Skeletal muscle satellite cell (primary cell): ENCODE measurements around the gene PER2.

Source experiments
- H3K27me3 ChIP-seq: 2 replicates; pipeline ENCODE4 v1.7.0; 2013; ENCODE audit warnings: low read length; ENCODE audit not compliant: control insufficient read depth, insufficient read depth
- H3K36me3 ChIP-seq: 2 replicates; pipeline ENCODE4 v1.7.0; 2013; ENCODE audit warnings: mild to moderate bottlenecking, control low read depth, low read length; ENCODE audit not compliant: insufficient read depth
- H3K4me1 ChIP-seq: 2 replicates; pipeline ENCODE4 v1.7.0; 2013; ENCODE audit warnings: low read length; ENCODE audit not compliant: control insufficient read depth, insufficient read depth
- H3K4me2 ChIP-seq: 2 replicates; pipeline ENCODE4 v1.7.0; 2013; ENCODE audit warnings: mild to moderate bottlenecking, low read length
- H3K4me3 ChIP-seq: 2 replicates; pipeline ENCODE4 v1.7.0; 2013; ENCODE audit warnings: low read length
- H3K9ac ChIP-seq: 2 replicates; pipeline ENCODE4 v1.7.0; 2013; ENCODE audit warnings: mild to moderate bottlenecking, low read depth, low read length, moderate library complexity
- H3K9me3 ChIP-seq: replicated peaks from 2 replicates; pipeline ENCODE4 v1.7.0; 2013; ENCODE audit warnings: mild to moderate bottlenecking, control low read depth, low read length

The PER2 gene

DNA sequence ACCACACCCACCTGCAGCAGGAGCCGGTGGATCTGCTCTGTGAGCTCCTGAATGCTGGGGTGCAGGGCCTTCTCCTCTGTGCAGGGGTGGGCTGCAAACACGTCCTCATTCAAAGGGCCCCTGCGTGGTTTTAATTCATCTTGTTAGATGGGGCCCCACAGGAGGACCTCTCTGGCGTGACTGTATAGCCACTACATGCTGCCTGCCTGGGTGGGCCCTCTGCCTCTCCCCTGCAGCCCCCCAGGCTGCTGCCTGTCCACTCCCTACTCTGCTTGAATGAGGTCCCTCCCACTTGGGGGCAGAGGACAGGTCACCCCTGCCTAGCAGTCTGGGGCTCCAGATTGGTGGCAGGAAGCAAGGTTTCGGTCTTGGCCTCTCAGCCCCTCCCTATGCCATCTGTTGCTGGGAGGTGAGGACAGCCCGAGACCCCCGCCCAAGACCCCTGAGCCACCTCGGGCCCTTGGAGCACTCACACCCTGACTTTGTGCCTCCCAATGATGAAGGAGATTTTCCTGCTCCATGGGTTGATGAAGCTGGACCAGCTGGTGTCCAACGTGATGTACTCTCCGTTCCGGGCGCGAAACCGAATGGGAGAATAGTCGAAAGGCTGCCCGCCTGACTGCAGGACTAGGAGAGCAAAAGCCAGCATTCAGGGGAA is 26.6 kb downstream of the PER2 start:
- peaks cover 7% of the 10 kb centered on the region for H3K4me1 ChIP-seq
- H3K36me3 ChIP-seq = no peaks in the 10 kb centered on the region
- H3K27me3 ChIP-seq = no peaks in the 10 kb centered on the region
- H3K4me3 ChIP-seq = no peak overlapping the region
- no peak overlapping the region for H3K4me2 ChIP-seq
- H3K9me3 ChIP-seq = no peaks in the 10 kb centered on the region
- H3K9ac ChIP-seq = no peak overlapping the region

DNA sequence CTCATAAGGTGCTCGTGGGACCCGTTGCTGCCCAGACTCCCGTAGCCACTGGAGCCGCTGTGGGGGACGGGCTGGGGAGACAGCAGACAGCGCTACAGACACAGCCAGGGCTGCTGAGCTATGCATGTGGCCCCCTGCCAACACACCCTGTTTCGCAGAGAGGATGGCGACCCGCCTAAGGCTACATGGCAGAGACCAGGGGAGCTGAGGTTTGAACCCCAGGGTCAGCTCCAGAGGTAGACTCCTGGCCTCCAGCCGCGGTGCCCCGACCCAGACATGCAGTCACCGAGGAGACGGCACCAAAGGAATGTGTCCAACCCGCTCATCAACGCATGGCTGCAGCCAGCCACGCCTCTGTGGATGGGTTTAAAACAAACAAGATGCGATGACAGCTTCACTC is 27.5 kb downstream of the PER2 start:
- Histone ChIP-seq H3K9ac (no peak overlapping the region), H3K27me3 (no peaks in the 10 kb centered on the region), H3K9me3 (no peaks in the 10 kb centered on the region), H3K4me2 (no peak overlapping the region), H3K36me3 (no peaks in the 10 kb centered on the region), H3K4me3 (no peak overlapping the region), H3K4me1 (peaks cover 7% of the 10 kb centered on the region)

DNA sequence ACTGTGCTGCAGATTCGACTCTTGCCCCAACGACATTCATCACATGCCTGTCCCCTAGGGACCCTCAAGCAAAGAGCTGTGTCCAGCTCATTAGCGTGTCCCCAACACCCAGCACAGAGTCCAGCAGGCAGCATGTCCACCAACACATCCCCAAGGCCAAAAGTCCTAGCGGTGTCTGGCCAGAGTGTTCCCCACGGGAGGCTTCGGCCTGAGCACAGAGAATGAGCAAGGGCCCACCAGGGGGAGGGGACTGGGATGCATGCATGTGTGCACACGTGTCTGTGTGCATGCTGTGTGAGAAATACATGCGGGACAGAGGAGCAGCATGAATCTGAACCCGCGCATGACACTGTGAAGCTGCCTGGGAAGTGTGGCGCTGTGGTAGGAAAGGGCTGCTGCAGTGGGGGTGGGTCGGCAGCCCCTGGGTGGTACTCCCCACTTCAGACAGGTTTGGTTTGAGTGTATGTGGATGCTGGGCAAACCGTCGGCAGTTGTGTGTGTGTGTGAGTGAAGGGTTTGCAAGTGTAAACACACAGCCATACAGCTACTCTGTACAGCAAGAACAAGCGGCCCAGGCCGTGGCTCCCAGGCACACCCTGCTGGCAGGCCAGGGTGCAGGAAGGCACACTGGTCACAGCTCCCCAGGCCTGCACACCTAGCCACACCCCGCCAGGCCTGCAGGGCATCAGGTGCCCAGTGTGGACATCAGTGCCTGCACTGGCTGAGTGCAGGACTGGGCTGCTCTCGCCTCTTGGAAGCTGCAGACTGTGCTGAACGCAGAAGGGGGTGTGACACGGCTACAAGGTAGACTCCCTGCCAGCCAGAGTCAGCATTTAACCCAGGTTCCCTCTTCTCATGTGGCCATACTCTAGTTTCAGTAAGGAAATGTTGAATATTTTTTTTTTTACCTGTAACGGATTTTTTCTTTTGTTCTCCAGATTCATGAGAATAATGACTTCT is 29.1 kb downstream of the PER2 start:
- Histone ChIP-seq H3K9ac (no peak overlapping the region), H3K27me3 (no peaks in the 10 kb centered on the region), H3K4me2 (no peak overlapping the region), H3K9me3 (no peaks in the 10 kb centered on the region), H3K4me3 (no peak overlapping the region), H3K4me1 (peaks cover 7% of the 10 kb centered on the region), H3K36me3 (no peaks in the 10 kb centered on the region)

DNA sequence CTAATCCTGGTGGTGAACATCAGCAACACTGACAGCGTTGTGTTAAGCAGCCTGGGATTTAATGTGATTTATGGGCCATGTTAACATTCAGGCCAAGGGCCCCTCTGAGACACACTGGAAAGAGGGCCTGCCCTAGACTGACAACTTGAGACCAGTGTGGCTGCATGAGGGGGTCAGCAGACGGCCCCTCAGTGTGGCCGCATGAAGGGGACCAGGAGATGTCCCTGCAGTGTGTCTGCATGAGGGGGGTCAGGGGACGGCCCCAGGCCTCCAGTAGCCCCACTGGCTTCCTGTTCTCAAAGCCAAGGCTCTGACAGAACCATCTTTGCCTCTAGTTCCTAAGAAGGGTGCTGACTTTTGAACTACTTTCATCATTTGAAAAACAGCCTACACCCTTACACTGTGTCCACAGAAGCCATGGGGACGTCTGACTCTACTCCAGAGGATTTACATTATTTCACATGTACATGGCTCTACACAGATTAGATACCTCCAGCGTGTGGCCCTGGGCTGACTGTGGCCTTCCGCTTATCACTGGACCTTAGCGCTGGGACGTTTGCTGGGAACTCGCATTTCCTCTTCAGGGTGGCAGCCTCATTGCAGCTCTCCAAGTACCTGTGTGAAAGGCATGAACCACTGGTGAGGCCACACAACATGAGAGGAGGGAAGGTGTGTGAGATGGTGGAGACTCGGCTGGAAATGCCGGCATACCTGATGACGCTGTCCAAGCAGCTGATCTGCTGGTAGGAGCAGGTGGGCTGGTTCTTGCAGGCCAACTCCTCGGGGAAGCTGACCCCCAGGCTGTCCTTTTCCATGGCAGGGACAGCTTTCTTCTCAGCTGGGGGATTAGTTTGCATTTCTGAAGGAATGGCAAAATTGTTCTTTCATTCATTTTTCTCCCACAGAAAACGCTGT is 30.4 kb downstream of the PER2 start:
- Histone ChIP-seq H3K4me3 (no peak overlapping the region), H3K9me3 (no peaks in the 10 kb centered on the region), H3K36me3 (no peaks in the 10 kb centered on the region), H3K4me1 (peaks cover 3% of the 10 kb centered on the region), H3K27me3 (no peaks in the 10 kb centered on the region), H3K9ac (no peak overlapping the region), H3K4me2 (no peak overlapping the region)

DNA sequence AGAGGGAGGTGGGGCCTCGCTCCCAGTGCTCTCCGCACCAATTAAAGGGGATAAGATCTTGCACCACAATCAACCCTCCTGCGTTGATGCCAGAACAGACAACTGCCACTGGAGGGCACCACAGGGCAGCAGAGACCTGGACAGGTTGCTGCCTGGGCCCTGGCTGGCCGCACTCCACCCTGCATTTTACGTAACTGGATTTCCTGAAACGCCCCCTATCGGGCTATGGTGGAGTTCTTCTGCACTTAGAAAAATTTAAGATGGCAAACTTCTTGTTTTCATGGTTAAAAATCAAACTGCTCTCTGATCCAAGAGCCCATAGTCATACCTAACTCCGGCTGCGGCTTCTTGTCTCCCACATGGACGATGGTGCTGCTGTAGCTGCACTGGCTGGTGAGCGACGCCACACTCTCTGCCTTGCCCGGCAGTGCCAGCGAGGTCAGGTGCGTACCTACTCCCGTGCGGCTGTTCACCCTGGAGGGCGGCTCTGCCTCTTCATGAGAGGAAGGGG is 31.8 kb downstream of the PER2 start:
- no peaks in the 10 kb centered on the region for H3K36me3 ChIP-seq
- no peaks in the 10 kb centered on the region for H3K9me3 ChIP-seq

DNA sequence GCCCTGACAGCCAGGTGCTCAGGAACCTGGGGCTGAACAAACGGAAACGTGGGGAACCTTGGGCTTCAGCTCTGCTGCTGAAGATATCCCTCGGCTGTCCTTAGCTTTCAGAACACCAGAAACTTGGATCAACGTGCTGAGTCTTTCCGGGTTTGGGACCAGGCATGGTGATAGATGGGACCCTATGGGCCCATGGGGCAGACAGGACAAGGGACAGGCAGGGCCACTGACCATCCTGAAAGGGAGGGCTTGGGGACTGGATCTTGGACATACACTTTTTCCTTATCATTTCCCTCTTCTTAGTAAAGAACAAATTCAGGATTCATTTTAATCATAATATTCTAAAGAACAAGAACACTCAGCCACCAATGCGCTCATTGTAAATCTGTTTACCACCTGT is 32.3 kb downstream of the PER2 start:
- H3K9ac ChIP-seq = no peak overlapping the region
- H3K36me3 ChIP-seq = peaks cover 2% of the 10 kb centered on the region
- H3K4me2 ChIP-seq = no peak overlapping the region
- H3K27me3 ChIP-seq = no peaks in the 10 kb centered on the region
- no peaks in the 10 kb centered on the region for H3K9me3 ChIP-seq
- no peaks in the 10 kb centered on the region for H3K4me1 ChIP-seq
- no peak overlapping the region for H3K4me3 ChIP-seq

More for the DNA sequence above, 31.8 kb downstream of the PER2 start:
- Histone ChIP-seq H3K27me3 (no peaks in the 10 kb centered on the region), H3K4me3 (no peak overlapping the region), H3K4me1 (no peaks in the 10 kb centered on the region), H3K9ac (no peak overlapping the region), H3K4me2 (no peak overlapping the region)

DNA sequence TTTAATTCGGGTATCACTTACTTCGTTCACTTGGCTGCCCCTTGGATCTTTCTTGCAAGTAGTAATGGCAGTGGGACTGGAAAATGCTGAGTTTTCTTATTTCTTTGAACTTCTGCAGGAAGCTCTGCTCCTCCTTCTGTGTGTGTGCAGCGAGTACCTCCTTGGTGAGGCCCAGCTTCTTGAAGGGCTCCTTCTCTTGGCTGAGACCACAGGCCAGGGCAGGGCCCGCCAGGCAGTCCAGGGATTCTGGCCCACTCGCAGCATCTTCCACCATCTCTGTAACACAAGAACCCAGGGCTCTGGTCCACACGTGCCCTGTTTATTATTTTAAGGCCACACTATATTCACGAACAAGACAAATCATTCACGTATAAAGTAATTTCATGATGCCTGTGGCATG is 32.8 kb downstream of the PER2 start:
- Histone ChIP-seq H3K36me3 (peaks cover 2% of the 10 kb centered on the region), H3K9ac (no peak overlapping the region), H3K4me3 (no peak overlapping the region), H3K4me1 (no peaks in the 10 kb centered on the region), H3K9me3 (no peaks in the 10 kb centered on the region), H3K4me2 (no peak overlapping the region), H3K27me3 (no peaks in the 10 kb centered on the region)

DNA sequence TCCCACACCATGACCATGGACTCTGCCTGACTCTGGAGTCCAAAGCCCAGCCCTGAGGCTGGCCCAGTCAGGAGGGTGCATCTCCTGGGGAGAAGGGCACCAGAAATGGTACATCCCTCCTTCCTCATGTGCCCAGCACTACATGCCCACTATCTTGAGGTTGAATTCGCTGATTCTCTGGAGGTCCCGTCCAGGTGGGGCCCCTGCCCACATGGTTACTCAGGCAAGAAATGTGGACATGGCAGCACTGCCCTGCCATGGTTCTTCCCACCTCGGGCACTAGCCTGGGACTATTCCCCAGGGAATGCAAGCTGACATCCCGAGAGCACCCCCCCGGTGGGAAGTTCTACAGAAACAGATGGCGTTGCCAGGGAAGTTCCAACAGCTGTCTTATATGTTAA is 33.3 kb downstream of the PER2 start:
- no peaks in the 10 kb centered on the region for H3K4me1 ChIP-seq
- H3K4me2 ChIP-seq = no peak overlapping the region
- H3K27me3 ChIP-seq = no peaks in the 10 kb centered on the region
- no peak overlapping the region for H3K4me3 ChIP-seq
- peaks cover 2% of the 10 kb centered on the region for H3K36me3 ChIP-seq
- H3K9ac ChIP-seq = no peak overlapping the region
- H3K9me3 ChIP-seq = no peaks in the 10 kb centered on the region

DNA sequence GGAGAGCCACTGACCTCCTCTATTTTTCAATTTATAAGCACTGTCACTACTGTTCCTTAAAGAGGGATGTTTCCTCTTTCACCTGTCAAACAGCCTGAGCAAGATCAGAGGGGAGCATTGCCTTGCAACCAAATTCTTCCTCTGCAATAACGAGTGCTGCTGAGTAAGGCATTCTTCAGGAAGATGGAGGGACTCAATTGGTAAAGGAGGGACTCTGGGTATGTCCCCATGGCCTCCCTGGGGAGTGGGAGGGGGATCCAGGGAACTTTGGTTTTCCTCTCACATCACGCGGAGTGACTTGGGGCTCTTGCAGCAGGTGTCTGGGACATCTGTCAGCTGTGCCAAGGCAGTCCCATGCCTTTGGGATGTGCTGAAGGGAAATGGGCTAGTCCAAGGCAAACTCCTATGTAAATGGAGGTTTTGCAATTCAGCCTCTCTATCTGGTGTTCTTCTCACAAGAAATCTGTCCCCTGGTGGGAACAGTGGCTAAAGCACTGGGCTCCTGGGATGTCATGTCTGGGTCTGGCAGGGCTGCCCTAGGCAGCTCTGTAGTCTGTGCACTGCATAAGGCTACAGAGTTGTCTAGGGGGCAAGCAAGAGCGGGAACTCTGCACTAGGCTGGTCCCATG is 34.2 kb downstream of the PER2 start:
- Histone ChIP-seq H3K27me3 (no peaks in the 10 kb centered on the region), H3K9ac (no peak overlapping the region), H3K9me3 (no peaks in the 10 kb centered on the region), H3K4me2 (no peak overlapping the region), H3K36me3 (peaks cover 2% of the 10 kb centered on the region), H3K4me3 (no peak overlapping the region), H3K4me1 (no peaks in the 10 kb centered on the region)

DNA sequence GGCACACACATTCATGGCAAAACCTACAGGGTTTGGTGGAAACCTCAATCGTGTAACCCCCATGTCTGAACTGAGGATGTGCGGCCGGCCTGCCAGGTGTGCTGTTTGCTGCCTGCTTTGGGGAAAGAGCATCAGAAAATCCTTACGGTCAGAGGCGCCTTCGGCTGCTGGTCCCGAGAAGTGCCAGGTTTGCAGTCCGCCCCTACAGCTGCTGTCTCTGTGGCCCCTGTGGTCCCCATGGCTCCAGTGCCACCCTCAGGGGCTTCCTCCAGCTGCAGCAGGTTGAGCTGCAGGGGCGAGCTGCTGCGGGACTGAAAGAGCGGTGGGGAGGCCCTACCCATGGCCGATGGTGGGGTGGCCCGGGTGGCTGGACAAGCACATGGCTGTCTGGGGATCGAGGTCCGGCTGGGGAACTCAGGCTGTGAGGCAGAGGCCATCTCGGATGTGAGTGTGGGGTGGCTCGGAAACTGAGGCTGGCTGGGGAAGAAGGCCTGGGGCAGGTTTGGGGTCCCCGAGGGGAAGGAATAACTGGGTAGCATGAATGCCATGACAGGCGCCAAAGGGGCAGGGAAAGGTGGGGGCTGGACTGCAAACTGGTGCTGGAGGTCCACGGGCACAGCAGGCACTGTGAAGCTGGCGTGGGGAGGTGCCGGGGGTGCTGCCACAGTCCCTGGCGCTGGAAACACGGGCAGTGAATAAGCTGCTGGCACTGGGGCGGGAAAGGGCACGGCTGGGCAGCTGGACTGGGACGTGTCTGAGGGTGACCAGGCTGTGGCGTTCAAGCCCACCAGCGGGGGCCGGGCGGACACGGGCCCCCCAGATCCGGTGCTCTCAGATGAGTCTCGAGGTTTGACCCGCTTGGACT is 35.4 kb downstream of the PER2 start:
- no peak overlapping the region for H3K9ac ChIP-seq
- no peak overlapping the region for H3K4me2 ChIP-seq
- H3K27me3 ChIP-seq = no peaks in the 10 kb centered on the region
- no peaks in the 10 kb centered on the region for H3K9me3 ChIP-seq
- H3K4me1 ChIP-seq = no peaks in the 10 kb centered on the region
- H3K4me3 ChIP-seq = no peak overlapping the region
- peaks cover 2% of the 10 kb centered on the region for H3K36me3 ChIP-seq
